Endothelial cell of umbilical vein (primary cell): Measurements from ENCODE around the gene RXFP3.

Experiments used
- CTCF ChIP-seq, 2 donors: IDR thresholded peaks; 1 replicate in 1 of 2; 2 replicates in 1 of 2; pipeline ENCODE4 v1.5.1; 2011; ENCODE audit warnings: low read length in 2 of 2, mild to moderate bottlenecking in 2 of 2, moderate library complexity in 2 of 2, control low read depth in 1 of 2, inconsistent platforms in 1 of 2, low read depth in 1 of 2; ENCODE audit not compliant: insufficient read depth in 1 of 2; ENCODE audit errors: extremely low read depth in 1 of 2
- EZH2 ChIP-seq: IDR thresholded peaks from 2 replicates; pipeline ENCODE4 v1.6.1; 2012; ENCODE audit warnings: borderline replicate concordance, low read depth, mild to moderate bottlenecking, moderate library complexity, low read length, inconsistent platforms; ENCODE audit not compliant: severe bottlenecking
- POLR2A ChIP-seq: IDR thresholded peaks from 2 replicates; pipeline ENCODE4 v1.6.1; 2012; ENCODE audit warnings: low read depth, mild to moderate bottlenecking, control low read depth, low read length
- POLR2AphosphoS5 ChIP-seq: IDR thresholded peaks from 2 replicates; pipeline ENCODE4 v1.6.1; 2012; ENCODE audit warnings: low read depth, mild to moderate bottlenecking, control low read depth, low read length, moderate library complexity; ENCODE audit not compliant: insufficient read depth

GRCh38 chr5:33931136-33931535, 5.0 kb upstream of the RXFP3 start:
- TF ChIP-seq POLR2A, result no peak
- no peak for TF ChIP-seq POLR2AphosphoS5
- TF ChIP-seq EZH2, result no peak
- no peak for TF ChIP-seq CTCF (IDR thresholded peaks at IDR 0.05; ENCODE audit: extremely low read depth in 1 of 2, insufficient read depth in 1 of 2, low read depth in 1 of 2, low read length in 2 of 2)
